B cell (primary cell): ENCODE measurements around the gene TDRD5. TPM values are rescaled to one million over a fixed set of nuclear protein-coding genes. Genes with fewer than 3 reads are reported as not detected.

Source experiments
- ATAC-seq: fragments of 200-7000 bp; cut with Tn5 transposase; one replicate; pipeline ENCODE4 v1.10.0; 2021; ENCODE audit warnings: low read depth, mild to moderate bottlenecking, moderate number of reproducible peaks, moderate library complexity
- CTCF ChIA-PET: fragments of 350-600 bp; sonication (Branson Sonifier 250); formaldehyde crosslinking; loops from one replicate; lab custom pipeline; 2021; ENCODE audit warnings: antibody characterized with exemption, inconsistent platforms; lab: Charles Lee
- POLR2A ChIA-PET: fragments of 350-600 bp; sonication (Branson Sonifier 250); formaldehyde crosslinking; loops from one replicate; lab custom pipeline; 2021; ENCODE audit warnings: antibody characterized with exemption; lab: Charles Lee
- DNase-seq: peaks from one replicate; pipeline ENCODE4 v3.0.0; 2013
- H2AFZ ChIP-seq: 2 replicates; pipeline ENCODE4 v1.6.1; 2012; ENCODE audit warnings: mild to moderate bottlenecking, low read depth, low read length; ENCODE audit not compliant: insufficient read depth, poor library complexity, severe bottlenecking
- H3K27ac ChIP-seq, 2 donors: 1 replicate in 1 of 2; 2 replicates in 1 of 2; pipeline ENCODE4 v1.5.1; 2012 to 2013; ENCODE audit warnings: low read length in 2 of 2, mild to moderate bottlenecking in 2 of 2, moderate library complexity in 1 of 2
- H3K27me3 ChIP-seq, 4 experiments: fragments of 200-600 bp in 1 of 4; sonication (generic) in 1 of 4; replicated peaks in 1 of 4; 1 replicate in 2 of 4; 2 replicates in 2 of 4; pipeline versions ENCODE4 v1.6.1 to v1.7.0; 2013 to 2016; ENCODE audit warnings: low read length in 3 of 4, mild to moderate bottlenecking in 2 of 4, mixed read lengths in 1 of 4, moderate library complexity in 1 of 4; ENCODE audit not compliant: insufficient read depth in 4 of 4, control insufficient read depth in 3 of 4; ENCODE audit errors: control extremely low read depth in 1 of 4
- H3K36me3 ChIP-seq, 2 experiments: replicated peaks in 1 of 2; 1 replicate in 1 of 2; 2 replicates in 1 of 2; pipeline versions ENCODE4 v1.6.1 to v1.7.1; 2013; ENCODE audit warnings: low read length in 1 of 2; ENCODE audit not compliant: insufficient read depth in 2 of 2, control insufficient read depth in 1 of 2; ENCODE audit errors: control extremely low read depth in 1 of 2, extremely low read depth in 1 of 2
- H3K4me1 ChIP-seq, 2 donors: fragments of 200-600 bp in 1 of 2; sonication (generic) in 1 of 2; 1 replicate in 1 of 2; 2 replicates in 1 of 2; pipeline versions ENCODE4 v1.5.1 to v1.6.1; 2013 to 2017; ENCODE audit warnings: low read length in 2 of 2; ENCODE audit not compliant: control insufficient read depth in 2 of 2, insufficient read depth in 2 of 2
- H3K4me2 ChIP-seq: replicated peaks from 2 replicates; pipeline ENCODE3; 2012; ENCODE audit warnings: mild to moderate bottlenecking, low read depth, low read length; ENCODE audit not compliant: poor library complexity, severe bottlenecking
- H3K4me3 ChIP-seq, 5 experiments: fragments of 200-600 bp in 1 of 5; sonication (generic) in 1 of 5; 1 replicate in 3 of 5; 2 replicates in 2 of 5; pipeline versions ENCODE4 v1.5.1 to v1.7.0; 2011 to 2016; ENCODE audit warnings: low read length in 4 of 5, mild to moderate bottlenecking in 4 of 5, low read depth in 2 of 5, control low read depth in 1 of 5, moderate library complexity in 1 of 5; ENCODE audit not compliant: insufficient read depth in 1 of 5; ENCODE audit errors: control extremely low read depth in 1 of 5, extremely low read depth in 1 of 5
- H3K79me2 ChIP-seq: fragments of 200-600 bp; sonication (generic); one replicate; pipeline ENCODE4 v1.6.0; 2016; ENCODE audit warnings: low read length; ENCODE audit not compliant: control insufficient read depth, insufficient read depth
- H3K9ac ChIP-seq: fragments of 200-600 bp; sonication (generic); 2 replicates; pipeline ENCODE4 v1.6.1; 2017; ENCODE audit warnings: mild to moderate bottlenecking, low read length, moderate library complexity
- H3K9me3 ChIP-seq, 3 donors: one replicate each; pipeline versions ENCODE4 v1.6.1 to v1.7.1; 2013; ENCODE audit warnings: low read length in 2 of 3; ENCODE audit not compliant: control insufficient read depth in 2 of 3, insufficient read depth in 1 of 3; ENCODE audit errors: control extremely low read depth in 1 of 3
- H4K20me1 ChIP-seq: 2 replicates; pipeline ENCODE4 v1.6.0; 2012; ENCODE audit warnings: mild to moderate bottlenecking, low read length; ENCODE audit not compliant: insufficient read depth, control insufficient read depth, poor library complexity, severe bottlenecking
- H3K27ac Mint-ChIP-seq: one replicate; pipeline ENCODE4 v1.8.0; 2021; ENCODE audit warnings: mixed read lengths
- H3K27me3 Mint-ChIP-seq: one replicate; pipeline ENCODE4 v1.8.0; 2021; ENCODE audit warnings: mixed read lengths
- H3K4me1 Mint-ChIP-seq: one replicate; pipeline ENCODE4 v1.8.0; 2021; ENCODE audit warnings: mixed read lengths
- H3K4me3 Mint-ChIP-seq: one replicate; pipeline ENCODE4 v1.8.0; 2021; ENCODE audit warnings: mixed read lengths
- H3K9me3 Mint-ChIP-seq: one replicate; pipeline ENCODE4 v1.8.0; 2022; ENCODE audit warnings: mixed read lengths; ENCODE audit not compliant: insufficient read depth
- EZH2 ChIP-seq: IDR thresholded peaks from 2 replicates; pipeline ENCODE4 v1.6.1; 2012; ENCODE audit warnings: borderline replicate concordance, low read depth, mild to moderate bottlenecking, moderate library complexity, low read length; ENCODE audit not compliant: insufficient read depth, poor library complexity, severe bottlenecking
- WGBS: methylation state at CpG from one replicate; pipeline ENCODE4 v1.1.5; 2013; ENCODE audit warnings: missing lambda C conversion rate; ENCODE audit not compliant: insufficient coverage; 5-methylcytosine and 5-hydroxymethylcytosine counted together
- intact Hi-C: fragments of 100-400 bp; cut with micrococcal nuclease; formaldehyde crosslinking; loops from one replicate; pipeline ENCODE4 v1.10.0; 2022
- polyA plus RNA-seq: library from polyadenylated mRNA; depleted of rRNA; stranded (reverse); fragments of >200 nt; gene quantifications from 2 replicates; pipeline ENCODE4 v1.2.3, GENCODE V29; 2012
- total RNA-seq, 2 donors: library from RNA; stranded (reverse); fragments of 120-200 nt in 1 of 2; gene quantifications; 1 replicate in 1 of 2; 2 replicates in 1 of 2; pipeline versions ENCODE4 v1.2.3 to v1.2.4, GENCODE V29; 2013 to 2022
- TF ChIP-seq, protein P1 (sequence below): fragments of 200-600 bp; IDR thresholded peaks from one replicate; pipeline ENCODE4 v1.8.0; 2022; ENCODE audit warnings: antibody characterized with exemption, mild to moderate bottlenecking

TDRD5 gene
- total and polyA plus RNA-seq, 2 donors (not counting 1 experiment from before 2014, with no cell fraction given): not detected

DNA sequence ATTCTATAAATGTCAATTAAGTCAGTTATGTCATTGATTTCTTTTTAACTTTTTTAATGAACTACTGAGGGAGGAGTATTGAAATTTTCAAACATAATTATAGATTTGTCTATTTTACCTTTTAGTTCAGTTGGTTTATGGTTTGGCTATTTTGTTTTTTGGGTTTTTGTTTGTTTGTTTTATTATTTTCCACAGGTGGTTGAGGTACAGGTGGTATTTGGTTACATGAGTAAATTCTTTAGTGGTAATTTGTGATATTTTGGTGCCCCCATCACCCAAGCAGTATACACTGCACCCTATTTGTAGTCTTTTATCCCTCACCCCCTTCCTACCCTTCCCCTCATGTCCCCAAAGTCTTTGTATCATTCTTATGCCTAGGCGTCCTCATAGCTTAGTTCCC, 9.5 kb downstream of the TDRD5 start:
- no peak overlapping the region for H3K27ac ChIP-seq
- peaks cover 38% of the 10 kb centered on the region for H3K27me3 Mint-ChIP-seq
- TF ChIP-seq, protein P1, sequence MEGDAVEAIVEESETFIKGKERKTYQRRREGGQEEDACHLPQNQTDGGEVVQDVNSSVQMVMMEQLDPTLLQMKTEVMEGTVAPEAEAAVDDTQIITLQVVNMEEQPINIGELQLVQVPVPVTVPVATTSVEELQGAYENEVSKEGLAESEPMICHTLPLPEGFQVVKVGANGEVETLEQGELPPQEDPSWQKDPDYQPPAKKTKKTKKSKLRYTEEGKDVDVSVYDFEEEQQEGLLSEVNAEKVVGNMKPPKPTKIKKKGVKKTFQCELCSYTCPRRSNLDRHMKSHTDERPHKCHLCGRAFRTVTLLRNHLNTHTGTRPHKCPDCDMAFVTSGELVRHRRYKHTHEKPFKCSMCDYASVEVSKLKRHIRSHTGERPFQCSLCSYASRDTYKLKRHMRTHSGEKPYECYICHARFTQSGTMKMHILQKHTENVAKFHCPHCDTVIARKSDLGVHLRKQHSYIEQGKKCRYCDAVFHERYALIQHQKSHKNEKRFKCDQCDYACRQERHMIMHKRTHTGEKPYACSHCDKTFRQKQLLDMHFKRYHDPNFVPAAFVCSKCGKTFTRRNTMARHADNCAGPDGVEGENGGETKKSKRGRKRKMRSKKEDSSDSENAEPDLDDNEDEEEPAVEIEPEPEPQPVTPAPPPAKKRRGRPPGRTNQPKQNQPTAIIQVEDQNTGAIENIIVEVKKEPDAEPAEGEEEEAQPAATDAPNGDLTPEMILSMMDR: no peak
- TF ChIP-seq EZH2: no peak
- no peak overlapping the region for H3K4me2 ChIP-seq
- H3K36me3 ChIP-seq: no peaks in the 10 kb centered on the region
- H3K27me3 ChIP-seq: no peaks in the 10 kb centered on the region
- ChIA-PET CTCF (no interaction called here), POLR2A (no interaction called here)
- H3K4me1 ChIP-seq: no peaks in the 10 kb centered on the region
- H3K9me3 Mint-ChIP-seq: peaks cover 9% of the 10 kb centered on the region
- no peak overlapping the region for H3K4me3 ChIP-seq
- WGBS: 100% methylated on average over 1 of the region's 1 CpG
- no peak overlapping the region for H3K9ac ChIP-seq
- H3K4me1 Mint-ChIP-seq: no peaks in the 10 kb centered on the region
- H3K9me3 ChIP-seq: peaks cover 0 to 3% (median 0%) of the 10 kb centered on the region in 3 donors
- intact Hi-C loops: no loop called here
- H3K27ac Mint-ChIP-seq: no peak overlapping the region
- no peak overlapping the region for H2AFZ ChIP-seq
- no peaks in the 10 kb centered on the region for H4K20me1 ChIP-seq
- DNase-seq: no peak
- ATAC-seq: no peak
- H3K4me3 Mint-ChIP-seq: no peak overlapping the region
- no peaks in the 10 kb centered on the region for H3K79me2 ChIP-seq

DNA sequence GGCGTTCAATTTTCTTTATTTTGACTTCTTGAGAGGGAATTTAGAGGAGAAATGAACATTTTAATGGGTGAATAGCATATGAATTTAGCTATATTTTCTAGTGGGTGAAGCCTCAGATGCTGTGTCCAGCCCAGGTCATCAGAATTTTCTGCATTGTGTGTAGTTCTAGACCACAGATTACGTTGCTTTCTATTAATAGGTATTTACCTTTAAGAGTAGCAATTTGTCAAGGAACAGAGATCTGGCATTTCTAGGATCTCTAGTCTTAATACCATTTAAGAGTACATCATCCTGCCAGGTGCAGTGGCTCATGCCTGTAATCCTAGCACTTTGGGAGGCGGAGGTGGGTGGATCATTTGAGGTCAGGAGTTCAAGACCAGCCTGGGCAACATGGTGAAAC, 20.7 kb downstream of the TDRD5 start:
- H3K27ac ChIP-seq: no peak overlapping the region
- no CpG with 5 or more reads among the region's 3 CpGs for WGBS
- no peaks in the 10 kb centered on the region for H3K79me2 ChIP-seq
- H3K9me3 Mint-ChIP-seq: no peaks in the 10 kb centered on the region
- no peaks in the 10 kb centered on the region for H3K9me3 ChIP-seq
- H3K4me1 ChIP-seq: no peaks in the 10 kb centered on the region
- peaks cover 35% of the 10 kb centered on the region for H3K27me3 Mint-ChIP-seq
- TF ChIP-seq EZH2: no peak
- TF ChIP-seq, protein P1: no peak
- no peak overlapping the region for H2AFZ ChIP-seq
- no peaks in the 10 kb centered on the region for H3K4me1 Mint-ChIP-seq
- no peak overlapping the region for H3K4me3 Mint-ChIP-seq
- no peak for ATAC-seq
- H3K9ac ChIP-seq: no peak overlapping the region
- POLR2A ChIA-PET: no interaction called here
- no peak overlapping the region for H3K4me2 ChIP-seq
- no peak overlapping the region for H3K4me3 ChIP-seq
- intact Hi-C loops: no loop called here
- DNase-seq: no peak
- CTCF ChIA-PET: no interaction called here
- H3K27me3 ChIP-seq: peaks cover 0 to 13% (median 0%) of the 10 kb centered on the region in 4 experiments
- no peaks in the 10 kb centered on the region for H4K20me1 ChIP-seq
- no peaks in the 10 kb centered on the region for H3K36me3 ChIP-seq
- no peak overlapping the region for H3K27ac Mint-ChIP-seq
